Measurements from ENCODE around the gene MVK.

Gene MVK

GRCh38 chr12:109547286-109547685 lies 26.3 kb upstream of the MVK start:
- no peak for DNase-seq

- no peak for DNase-seq
Observed at GRCh38 chr12:109548258-109548657, 25.3 kb upstream of the MVK start.

GRCh38 chr12:109549613-109550270 lies 23.9 kb upstream of the MVK start:
- peak; percentile 60 for DNase-seq

GRCh38 chr12:109550281-109550680 lies 23.3 kb upstream of the MVK start:
- no peak for DNase-seq

- no peak for DNase-seq
Observed at GRCh38 chr12:109551108-109551507, 22.5 kb upstream of the MVK start.

GRCh38 chr12:109552971-109553370 lies 20.6 kb upstream of the MVK start:
- DNase-seq: no peak

- no peak for DNase-seq
Observed at GRCh38 chr12:109553483-109553882, 20.1 kb upstream of the MVK start.

- no peak for DNase-seq
Observed at GRCh38 chr12:109553906-109554500, 19.6 kb upstream of the MVK start.

- peak; percentile 29 for DNase-seq
Observed at GRCh38 chr12:109554761-109555160, 18.8 kb upstream of the MVK start.

- no peak for DNase-seq
Observed at GRCh38 chr12:109555431-109556315, 17.9 kb upstream of the MVK start.

GRCh38 chr12:109557200-109557599 lies 16.4 kb upstream of the MVK start:
- DNase-seq: no peak

- DNase-seq: no peak
Observed at GRCh38 chr12:109557805-109558204, 15.8 kb upstream of the MVK start.

GRCh38 chr12:109558374-109559199 lies 15.0 kb upstream of the MVK start:
- no peak for DNase-seq

- DNase-seq: no peak
Observed at GRCh38 chr12:109559200-109559505, 14.4 kb upstream of the MVK start.

GRCh38 chr12:109559601-109560000 lies 14.0 kb upstream of the MVK start:
- DNase-seq: no peak

- DNase-seq: no peak
Observed at GRCh38 chr12:109560867-109561710, 12.5 kb upstream of the MVK start.

- no peak for DNase-seq
Observed at GRCh38 chr12:109561711-109562030, 11.9 kb upstream of the MVK start.

GRCh38 chr12:109562871-109563270 lies 10.7 kb upstream of the MVK start:
- no peak for DNase-seq

- DNase-seq: no peak
Observed at GRCh38 chr12:109563291-109564284, 10.0 kb upstream of the MVK start.

GRCh38 chr12:109566424-109566823 lies 7.2 kb upstream of the MVK start:
- no peak for DNase-seq

GRCh38 chr12:109567296-109567695 lies 6.3 kb upstream of the MVK start:
- DNase-seq: peak; percentile 57
